PFSK-1 (cell line): ENCODE data around the gene GOLM1.

ENCODE experiments used
- POLR2AphosphoS5 ChIP-seq: IDR thresholded peaks from 2 replicates; pipeline ENCODE4 v1.6.1; 2012; ENCODE audit warnings: low read depth, mild to moderate bottlenecking, control low read depth, low read length, moderate library complexity
- SIN3A ChIP-seq: IDR thresholded peaks from 2 replicates; pipeline ENCODE4 v1.6.1; 2012; ENCODE audit warnings: mild to moderate bottlenecking, low read length, moderate library complexity, borderline replicate concordance; ENCODE audit not compliant: insufficient read depth
- TAF1 ChIP-seq: IDR thresholded peaks from 2 replicates; pipeline ENCODE4 v1.6.1; 2012; ENCODE audit warnings: low read length, control low read depth, borderline replicate concordance; ENCODE audit not compliant: insufficient read depth

DNA sequence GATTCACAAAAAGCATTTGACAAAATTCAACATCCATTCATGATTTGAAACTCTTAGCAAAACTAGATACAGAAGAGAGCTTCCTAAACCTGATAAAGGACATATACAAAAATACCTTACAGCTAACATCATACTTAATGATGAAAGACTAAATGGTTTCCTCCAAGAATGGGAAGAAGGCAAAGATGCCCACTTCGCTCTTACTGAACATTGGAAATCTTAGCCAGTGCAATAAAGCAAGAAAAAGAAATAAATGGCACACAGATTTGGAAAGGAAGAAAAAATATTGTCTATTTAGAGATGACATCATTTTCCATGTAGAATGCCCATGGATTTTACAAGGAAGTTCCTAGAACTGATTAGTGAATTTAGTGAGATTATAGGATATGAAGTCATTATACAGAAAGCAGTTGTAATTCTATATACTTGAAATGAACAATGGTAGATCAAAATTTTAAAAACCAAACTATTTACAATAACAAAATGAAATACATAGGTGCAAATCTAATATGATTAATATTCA lies 94.0 kb downstream of the GOLM1 start:
- no peak for TF ChIP-seq TAF1
- no peak for TF ChIP-seq SIN3A
- TF ChIP-seq POLR2AphosphoS5, result no peak
